NCI-H2227 (cell line): ENCODE data around the gene TTC36.
A peak's percentile ranks its signal among the peaks of the same experiment; 100 is the strongest.
"Not testable (repeated sequence)": the region's sequence is repeated elsewhere in the genome, so short reads cannot be mapped to it uniquely, and the experiment has no call there.

Experiments used
- DNase-seq: peaks from one replicate; lab custom pipeline; 2025; ENCODE audit not compliant: unreplicated experiment; lab: John Stamatoyannopoulos, UW

Gene TTC36

DNA sequence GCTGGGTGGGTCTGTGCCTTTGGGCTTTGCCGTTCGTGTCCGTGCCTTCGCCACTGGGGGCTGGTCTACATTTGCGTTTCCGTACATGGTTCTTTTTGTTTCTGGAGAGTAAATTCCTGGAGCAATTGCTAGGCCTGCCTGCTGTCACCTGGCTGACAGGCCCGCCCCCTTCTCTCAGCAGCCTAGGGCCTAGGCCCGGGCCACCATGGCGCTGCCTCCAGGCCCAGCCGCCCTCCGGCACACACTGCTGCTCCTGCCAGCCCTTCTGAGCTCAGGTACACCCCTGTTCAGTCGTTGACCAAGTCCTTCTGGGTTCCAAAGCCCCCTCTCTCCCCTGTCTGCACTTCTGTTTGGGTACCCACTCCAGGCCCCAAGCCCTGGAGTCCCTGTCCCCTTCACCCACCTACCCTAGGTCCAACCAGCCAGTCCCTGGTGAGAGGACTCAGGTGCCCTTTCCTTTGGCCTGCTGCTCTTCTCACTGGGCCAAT lies 4.4 kb downstream of the TTC36 start:
- DNase-seq: no peak

DNA sequence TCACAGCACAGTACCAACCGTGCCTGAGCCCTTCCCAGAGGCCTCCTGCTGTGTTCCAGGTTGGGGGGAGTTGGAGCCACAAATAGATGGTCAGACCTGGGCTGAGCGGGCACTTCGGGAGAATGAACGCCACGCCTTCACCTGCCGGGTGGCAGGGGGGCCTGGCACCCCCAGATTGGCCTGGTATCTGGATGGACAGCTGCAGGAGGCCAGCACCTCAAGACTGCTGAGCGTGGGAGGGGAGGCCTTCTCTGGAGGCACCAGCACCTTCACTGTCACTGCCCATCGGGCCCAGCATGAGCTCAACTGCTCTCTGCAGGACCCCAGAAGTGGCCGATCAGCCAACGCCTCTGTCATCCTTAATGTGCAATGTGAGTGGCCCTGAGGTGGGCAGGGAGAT lies 4.8 kb downstream of the TTC36 start:
- DNase-seq: no peak

DNA sequence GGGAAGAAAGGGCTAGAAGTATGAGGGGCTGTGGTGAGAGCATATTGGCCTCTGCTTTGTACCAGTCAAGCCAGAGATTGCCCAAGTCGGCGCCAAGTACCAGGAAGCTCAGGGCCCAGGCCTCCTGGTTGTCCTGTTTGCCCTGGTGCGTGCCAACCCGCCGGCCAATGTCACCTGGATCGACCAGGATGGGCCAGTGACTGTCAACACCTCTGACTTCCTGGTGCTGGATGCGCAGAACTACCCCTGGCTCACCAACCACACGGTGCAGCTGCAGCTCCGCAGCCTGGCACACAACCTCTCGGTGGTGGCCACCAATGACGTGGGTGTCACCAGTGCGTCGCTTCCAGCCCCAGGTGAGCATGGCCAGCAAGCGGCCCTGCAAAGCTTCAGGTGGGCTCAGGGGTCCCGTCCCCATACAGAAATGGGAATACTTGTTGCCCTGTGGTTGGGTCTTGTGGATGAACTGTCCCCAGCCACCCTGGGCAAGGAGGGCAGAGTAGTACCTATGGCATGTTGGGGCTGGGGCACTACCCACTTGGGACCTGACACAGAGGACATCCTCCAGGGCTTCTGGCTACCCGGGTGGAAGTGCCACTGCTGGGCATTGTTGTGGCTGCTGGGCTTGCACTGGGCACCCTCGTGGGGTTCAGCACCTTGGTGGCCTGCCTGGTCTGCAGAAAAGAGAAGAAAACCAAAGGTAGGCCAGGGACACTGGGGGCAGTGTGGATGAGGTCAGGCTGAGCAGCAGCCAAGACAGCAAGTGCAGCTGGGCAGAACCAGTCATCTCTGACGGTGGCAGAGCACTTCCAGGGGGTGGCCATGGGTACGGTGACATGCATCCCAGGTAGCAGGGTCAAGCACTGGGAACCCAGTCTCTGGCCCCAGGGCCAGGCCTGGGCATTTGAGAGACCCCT lies 5.8 kb downstream of the TTC36 start:
- no peak for DNase-seq

DNA sequence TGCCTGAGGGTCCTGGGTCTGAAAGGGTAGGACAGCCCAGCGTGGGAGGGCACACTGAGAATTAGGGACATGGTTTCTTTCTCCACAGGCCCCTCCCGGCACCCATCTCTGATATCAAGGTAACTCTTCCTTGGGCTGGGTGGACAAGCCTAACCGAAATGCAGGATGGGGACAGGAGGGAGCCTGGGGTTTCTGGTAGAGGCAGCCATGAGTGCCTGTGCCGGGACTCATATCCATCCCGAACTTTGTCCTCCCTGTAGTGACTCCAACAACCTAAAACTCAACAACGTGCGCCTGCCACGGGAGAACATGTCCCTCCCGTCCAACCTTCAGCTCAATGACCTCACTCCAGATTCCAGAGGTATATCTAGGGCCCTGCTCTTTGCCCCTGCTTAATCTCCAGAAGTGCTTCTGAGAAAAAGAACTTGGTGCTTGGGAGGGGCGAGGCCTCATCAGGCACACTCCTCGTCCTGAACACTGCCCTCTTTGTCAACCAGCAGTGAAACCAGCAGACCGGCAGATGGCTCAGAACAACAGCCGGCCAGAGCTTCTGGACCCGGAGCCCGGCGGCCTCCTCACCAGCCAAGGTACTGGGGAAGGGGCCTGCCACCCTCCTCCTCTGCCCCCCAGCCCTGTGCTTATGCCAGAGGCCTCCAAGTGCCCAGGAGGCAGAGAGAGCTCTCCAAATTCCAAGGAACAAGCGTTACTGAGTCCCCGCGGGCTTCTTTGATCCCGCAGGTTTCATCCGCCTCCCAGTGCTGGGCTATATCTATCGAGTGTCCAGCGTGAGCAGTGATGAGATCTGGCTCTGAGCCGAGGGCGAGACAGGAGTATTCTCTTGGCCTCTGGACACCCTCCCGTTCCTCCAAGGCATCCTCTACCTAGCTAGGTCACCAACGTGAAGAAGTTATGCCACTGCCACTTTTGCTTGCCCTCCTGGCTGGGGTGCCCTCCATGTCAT lies 6.8 kb downstream of the TTC36 start:
- DNase-seq: no peak

DNA sequence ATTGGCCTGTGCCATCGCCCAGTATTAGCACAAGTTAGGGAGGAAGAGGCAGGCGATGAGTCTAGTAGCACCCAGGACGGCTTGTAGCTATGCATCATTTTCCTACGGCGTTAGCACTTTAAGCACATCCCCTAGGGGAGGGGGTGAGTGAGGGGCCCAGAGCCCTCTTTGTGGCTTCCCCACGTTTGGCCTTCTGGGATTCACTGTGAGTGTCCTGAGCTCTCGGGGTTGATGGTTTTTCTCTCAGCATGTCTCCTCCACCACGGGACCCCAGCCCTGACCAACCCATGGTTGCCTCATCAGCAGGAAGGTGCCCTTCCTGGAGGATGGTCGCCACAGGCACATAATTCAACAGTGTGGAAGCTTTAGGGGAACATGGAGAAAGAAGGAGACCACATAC lies 8.0 kb downstream of the TTC36 start:
- DNase-seq: no peak

DNA sequence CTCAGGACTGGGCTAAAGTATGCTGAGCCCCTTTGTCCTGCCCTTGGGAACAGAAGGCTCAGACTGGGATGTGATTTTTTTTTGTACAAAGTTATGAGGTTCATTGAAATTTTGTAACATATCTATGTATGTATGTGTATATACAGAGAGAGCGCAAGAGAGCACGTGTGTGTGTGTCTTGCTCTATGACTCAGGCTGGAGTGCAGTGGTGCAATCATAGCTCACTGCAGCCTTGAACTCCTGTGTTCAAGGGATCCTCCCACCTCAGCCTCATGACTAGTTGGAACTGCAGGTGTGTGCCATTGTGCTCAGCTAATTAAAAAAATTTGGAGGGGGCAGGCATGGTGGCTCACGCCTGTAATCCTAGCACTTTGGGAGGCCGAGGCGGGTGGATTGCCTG lies 9.5 kb downstream of the TTC36 start:
- DNase-seq: no peak

DNA sequence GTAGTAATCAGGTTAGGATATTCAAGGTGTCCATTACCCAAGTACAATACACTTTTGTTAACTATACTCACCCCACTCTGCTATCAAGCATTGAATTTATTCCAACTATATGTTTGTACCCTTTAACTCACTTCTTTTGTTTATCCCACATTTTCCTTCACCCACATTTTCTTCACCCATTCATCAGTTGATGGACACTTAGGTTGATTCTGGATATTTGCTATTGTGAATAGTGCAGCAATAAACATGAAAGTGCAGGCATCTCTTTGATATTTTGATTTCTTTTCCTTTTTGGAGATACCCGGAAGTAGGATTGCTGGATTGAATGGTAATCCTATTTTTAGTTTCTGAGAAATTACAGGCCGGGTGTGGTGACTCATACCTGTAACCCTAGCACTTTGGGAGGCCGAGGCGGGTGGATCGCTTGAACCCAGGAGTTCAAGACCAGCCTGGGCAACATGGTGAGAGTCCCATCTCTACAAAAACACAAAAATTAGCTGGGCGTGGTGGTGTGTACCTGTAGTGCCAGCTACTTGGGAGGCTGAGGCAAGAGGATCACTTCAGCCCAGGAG lies 10.2 kb downstream of the TTC36 start:
- no peak for DNase-seq

DNA sequence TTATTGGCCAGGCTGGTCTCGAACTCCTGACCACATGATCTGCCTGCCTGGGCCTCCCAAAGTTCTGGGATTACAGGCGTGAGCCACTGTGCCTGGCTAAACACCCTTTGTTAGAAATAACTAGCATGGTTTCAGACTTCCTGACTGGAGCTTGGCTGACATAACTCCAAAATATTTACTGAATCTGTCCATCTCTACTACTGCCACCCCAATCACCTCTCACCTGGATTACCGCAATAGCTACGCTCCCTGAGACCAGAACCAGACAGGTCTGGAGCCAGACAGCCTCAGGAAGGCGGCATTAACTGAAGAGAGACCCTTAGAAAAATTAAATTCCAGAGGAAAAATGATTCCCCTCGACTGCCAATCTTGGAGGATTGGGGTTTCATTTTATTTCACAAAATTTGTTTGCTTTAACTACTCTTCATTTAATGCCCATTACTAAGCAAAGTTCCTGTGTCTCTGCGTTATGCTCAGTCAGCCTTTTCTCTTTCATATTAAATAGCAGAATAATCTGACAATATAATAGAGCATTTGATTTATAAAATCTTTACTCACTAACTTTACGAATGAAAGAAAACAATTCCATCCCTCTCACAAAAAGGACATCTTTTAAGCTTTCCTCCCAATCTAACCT lies 16.9 kb downstream of the TTC36 start:
- DNase-seq: no peak

DNA sequence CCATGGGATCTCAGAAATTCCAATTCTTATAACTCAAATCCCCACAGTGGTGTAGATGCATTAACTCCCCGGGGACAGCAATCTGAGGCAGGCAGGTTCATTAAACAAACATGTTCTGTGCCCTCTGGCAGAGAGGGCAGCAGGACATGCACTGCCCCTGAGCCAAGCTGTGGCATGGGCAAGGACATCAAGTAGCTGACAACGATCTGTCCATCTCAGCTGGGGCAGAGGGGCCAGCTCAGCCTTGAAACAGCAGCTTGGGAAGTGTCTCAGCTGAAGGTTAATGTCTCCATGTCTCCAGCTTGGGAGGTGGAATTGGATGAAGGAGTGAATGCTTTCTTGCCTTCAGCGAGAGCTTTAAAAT lies 17.4 kb downstream of the TTC36 start:
- DNase-seq: no peak

DNA sequence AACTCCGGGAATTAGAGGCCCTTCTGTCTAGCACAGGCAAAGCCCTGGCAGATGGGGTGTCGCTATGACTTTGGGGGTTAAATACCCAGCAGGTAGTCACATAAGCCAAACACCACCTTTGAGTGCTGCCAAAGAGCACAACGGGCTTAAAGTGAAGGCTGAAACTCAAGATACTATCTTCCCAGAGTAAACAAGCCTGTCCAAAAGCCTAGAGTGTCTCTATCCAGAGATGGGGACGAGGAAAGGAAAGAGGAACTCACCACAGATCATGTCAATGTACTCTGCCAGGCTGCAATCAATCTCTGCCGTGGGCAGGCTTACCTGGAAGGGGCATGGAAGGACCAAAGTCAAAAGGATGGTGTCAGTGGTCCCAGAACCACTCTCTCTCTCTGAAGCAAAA lies 18.3 kb downstream of the TTC36 start:
- no peak for DNase-seq

DNA sequence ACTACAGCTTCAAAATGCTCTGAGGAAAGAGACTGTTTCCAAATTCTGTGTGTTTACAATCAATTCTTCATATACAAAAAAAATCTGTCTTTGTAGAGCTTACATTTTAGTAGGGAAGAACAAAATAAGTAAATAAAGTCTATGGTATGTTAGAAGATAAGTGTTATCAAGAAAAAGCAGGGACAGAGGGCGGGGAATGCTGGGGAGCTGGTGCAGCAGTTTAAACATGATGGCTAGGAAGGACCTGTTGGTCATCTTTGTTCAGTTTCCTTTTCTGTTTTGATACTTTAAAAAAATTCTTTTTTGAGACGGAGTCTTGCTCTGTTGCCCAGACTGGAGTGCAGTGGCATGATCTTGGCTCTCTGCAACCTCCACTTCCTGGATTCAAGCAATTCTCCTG lies 19.9 kb downstream of the TTC36 start:
- DNase-seq: no peak

DNA sequence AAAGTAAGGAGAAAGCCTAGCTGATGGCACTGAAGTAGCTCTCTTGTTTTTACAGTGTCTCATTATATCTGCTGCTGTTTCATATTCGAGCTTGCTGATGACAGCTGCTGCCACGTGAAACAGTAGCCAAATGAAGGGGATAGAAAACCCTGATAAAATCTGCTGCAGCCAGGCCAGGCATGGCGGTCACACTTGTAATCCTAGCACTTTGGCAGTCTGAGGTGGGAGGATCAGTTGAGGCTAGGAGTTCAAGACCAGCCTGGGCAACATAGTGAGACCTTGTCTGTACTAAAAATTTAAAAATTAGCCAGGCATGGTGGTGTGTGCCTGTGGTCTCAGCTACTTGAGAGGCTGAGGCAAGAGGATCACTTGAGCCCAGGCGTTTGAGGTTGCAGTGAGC lies 25.1 kb downstream of the TTC36 start:
- no peak for DNase-seq

DNA sequence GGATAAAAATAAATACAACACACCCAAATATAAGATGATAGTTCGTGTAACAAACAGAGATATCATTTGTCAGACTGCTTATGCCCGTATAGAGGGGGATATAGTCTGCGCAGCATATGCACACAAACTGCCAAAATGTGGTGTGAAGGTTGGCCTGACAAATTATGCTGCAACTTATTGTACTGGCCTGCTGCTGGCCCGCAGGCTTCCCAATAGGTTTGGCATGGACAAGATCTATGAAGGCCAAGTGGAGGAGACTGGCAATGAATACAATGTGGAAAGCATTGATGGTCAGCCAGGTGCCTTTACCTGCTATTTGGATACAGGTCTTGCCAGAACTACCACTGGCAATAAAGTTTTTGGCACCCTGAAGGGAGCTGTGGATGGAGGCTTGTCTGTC lies 33.5 kb downstream of the TTC36 start:
- no peak for DNase-seq

DNA sequence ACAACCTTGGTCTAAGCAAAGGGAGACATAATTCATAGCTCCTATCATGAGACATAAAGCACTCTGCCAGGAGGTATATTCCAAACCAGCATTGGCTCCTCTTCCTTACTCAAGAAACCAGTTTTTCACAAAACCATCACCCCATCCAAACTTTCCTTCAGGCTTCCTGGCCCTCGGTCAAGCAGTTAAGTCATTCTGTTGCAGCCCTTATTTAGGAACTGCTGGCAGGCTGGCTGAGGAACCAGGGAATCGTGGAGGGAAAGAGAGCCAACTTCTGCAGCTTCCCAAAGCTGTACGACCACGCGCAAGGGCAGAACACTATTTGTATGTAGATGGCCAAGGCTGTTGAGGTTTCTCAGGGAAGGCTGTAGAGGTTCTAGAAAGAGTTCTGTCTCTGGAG lies 37.8 kb downstream of the TTC36 start:
- no peak for DNase-seq

DNA sequence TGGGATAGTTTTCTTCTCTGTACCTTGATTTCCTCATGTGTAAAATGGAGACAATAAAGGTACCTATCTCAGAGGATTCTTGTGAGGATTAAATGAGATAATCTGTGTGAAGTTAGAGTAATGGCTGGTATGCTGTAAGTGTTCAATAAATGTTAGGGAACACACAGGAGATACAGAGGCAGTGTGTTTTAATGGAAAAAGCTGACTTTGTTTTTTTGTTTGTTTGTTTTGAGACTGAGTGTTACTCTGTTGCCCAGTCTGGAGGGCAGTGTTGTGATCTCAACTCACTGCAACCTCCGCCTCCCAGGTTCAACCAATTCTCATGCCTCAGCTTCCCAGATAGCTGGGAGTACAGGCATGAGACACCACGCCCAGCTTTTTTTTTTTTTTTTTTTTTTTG lies 42.4 kb downstream of the TTC36 start:
- no peak for DNase-seq

DNA sequence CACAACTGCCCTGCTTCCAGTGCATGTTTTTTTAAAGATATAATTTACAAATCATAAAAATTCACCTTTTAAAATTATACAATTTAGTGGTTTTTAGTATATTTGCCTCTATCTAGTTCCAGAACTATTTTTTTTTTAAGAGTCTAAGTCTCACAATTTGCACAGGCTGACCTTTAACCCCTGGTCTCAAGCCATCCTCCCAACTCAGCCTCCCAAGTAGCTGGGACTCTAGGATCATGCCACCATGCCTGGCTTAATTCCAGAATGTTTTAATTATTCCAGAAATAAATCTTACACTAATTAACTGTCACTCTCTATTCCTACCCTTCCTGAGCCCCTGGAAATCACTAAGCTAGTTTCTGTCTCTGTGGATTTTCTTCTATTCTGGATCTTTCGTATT lies 43.5 kb downstream of the TTC36 start:
- DNase-seq: no peak

DNA sequence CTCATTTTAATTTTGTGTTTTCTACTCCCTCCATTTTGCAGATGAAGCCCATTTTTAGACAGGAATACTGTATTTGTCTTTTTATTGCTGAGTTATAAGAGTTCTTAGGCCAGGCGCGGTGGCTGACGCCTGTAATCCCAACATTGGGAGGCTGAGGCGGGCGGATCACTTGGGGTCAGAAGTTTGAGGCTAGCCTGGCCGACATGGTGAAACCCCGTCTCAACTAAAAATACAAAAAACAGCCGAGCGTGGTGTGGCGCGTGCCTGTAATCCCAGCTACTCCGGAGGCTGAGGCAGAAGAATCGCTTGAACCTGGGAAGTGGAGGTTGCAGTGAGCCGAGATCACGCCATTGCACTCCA lies 44.4 kb downstream of the TTC36 start:
- not testable (repeated sequence) for DNase-seq

DNA sequence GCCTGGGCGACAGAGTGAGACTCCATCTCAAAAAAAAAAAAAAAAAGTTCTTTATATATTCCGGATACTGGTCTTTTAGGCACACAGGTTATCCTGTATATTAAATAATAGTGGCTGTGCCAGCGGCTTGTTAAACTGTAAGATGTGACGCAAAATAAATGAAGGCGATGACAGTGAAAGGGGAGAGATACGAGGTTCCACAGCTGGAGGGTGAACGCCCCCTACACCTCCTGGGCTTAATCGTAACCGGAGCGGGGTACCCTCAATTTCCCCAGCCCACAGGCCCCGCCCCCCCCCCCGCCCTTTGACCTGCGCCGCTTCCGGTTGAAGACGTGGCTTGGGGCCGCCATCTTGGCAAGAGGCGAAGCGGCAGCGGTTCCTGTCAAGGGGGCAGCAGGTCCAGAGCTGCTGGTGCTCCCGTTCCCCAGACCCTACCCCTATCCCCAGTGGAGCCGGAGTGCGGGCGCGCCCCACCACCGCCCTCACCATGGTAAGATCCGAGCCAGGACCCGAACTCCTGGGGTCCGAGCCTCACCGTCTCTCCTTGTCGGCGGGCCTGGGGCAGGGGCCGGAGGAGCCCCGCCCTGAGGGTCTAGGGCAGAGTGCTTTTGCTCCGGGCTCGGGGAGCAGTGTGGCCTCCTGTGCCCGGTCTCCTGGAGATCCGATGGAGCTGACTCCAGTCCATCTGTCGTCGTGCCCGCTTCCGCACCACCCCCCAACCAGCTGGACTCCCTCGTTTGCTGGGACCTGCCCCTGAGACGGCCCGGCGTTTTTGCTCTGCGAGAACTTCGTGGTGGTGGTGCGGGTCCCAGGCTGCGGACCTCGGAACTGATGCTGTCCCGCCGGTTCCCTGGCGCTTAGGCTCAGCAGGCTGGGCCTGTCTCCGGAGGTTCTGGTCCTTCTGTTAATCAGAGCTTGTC lies 45.0 kb downstream of the TTC36 start, which contains the start of gene ARCN1:
Gene ARCN1 (plus strand): TSS at position 349 of the 920 bp plus-strand sequence. CDS start 139 bp downstream, at position 488.
- DNase-seq: peak; percentile 68

DNA sequence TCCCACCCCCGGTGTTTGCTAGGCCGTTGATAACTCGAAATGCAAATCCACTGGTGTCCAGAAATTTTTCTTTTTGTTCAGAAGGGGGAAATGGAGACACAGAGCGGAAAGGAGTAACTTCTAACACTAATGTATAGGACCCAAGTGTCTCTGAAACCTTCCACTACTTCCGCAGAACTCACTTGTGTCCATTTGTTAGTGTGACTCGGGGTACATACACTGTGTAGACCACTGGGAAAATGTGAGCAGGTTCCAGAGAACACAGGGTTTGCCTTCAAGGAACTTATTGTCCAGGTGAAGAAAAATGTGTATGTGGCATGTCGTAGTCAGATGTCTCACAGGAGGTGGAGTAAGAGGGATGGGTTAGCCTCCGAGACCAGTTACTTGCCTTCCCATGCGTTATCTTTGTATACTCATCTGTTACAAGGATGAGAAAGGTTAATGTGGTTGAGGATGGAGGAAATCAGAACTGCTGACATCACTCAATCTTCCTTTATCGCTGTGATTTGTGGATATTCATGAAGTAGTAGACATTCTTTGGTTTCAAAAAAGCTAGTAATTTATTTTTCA lies 45.8 kb downstream of the TTC36 start:
- DNase-seq: peak; percentile 9

DNA sequence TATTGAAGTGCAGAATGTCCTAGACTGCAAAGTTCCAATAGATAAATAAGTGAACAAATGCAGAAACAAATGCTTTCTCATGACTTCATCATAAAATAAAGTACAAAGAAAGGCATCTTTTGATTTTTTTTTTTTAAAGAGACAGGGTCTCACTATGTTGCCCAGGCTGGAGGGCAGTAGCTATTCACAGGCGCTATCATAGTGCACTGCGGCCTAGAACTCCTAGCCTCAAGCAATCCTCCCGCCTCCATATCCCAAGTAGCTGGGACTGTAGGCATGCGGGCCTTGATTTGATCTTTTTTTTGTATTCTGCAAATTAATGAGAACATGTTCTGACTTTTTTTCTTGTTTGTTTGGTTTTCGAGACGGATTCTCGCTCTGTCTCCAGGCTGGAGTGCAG lies 47.4 kb downstream of the TTC36 start:
- DNase-seq: no peak
